Fibroblast of lung (primary cell): ENCODE results near the gene KDM4D. TPM values are rescaled to one million over a fixed set of nuclear protein-coding genes. Genes with fewer than 3 reads are reported as not detected.

Experiments used
- DNase-seq, 2 donors: peaks; one replicate each; pipeline versions ENCODE4 v3.0.0 to v3.0.0-alpha.2; 2010; ENCODE audit warnings: low read depth in 2 of 2
- H2AFZ ChIP-seq: 2 replicates; pipeline ENCODE4 v1.5.1; 2012; ENCODE audit warnings: low read length, control low read depth, inconsistent platforms
- H3K27ac ChIP-seq: 2 replicates; pipeline ENCODE4 v1.5.1; 2011; ENCODE audit warnings: low read length, control low read depth; ENCODE audit not compliant: insufficient read depth
- H3K27me3 ChIP-seq: 2 replicates; pipeline ENCODE4 v1.5.1; 2011; ENCODE audit warnings: mild to moderate bottlenecking, low read length; ENCODE audit not compliant: control insufficient read depth, insufficient read depth
- H3K36me3 ChIP-seq: 2 replicates; pipeline ENCODE4 v1.5.1; 2011; ENCODE audit warnings: low read length; ENCODE audit not compliant: control insufficient read depth, insufficient read depth
- H3K4me1 ChIP-seq: 2 replicates; pipeline ENCODE4 v1.5.1; 2011; ENCODE audit warnings: low read length; ENCODE audit not compliant: control insufficient read depth, insufficient read depth; ENCODE audit errors: extremely low read depth
- H3K4me2 ChIP-seq: 2 replicates; pipeline ENCODE4 v1.5.1; 2011; ENCODE audit warnings: low read length, control low read depth; ENCODE audit not compliant: insufficient read depth; ENCODE audit errors: extremely low read depth
- H3K4me3 ChIP-seq, 4 experiments: fragments of 200-600 bp in 1 of 4; sonication (generic) in 1 of 4; replicated peaks in 1 of 4; 2 replicates each; pipeline ENCODE4 v1.5.1; 2011 to 2016; ENCODE audit warnings: low read length in 4 of 4, low read depth in 3 of 4, mild to moderate bottlenecking in 3 of 4, control low read depth in 2 of 4, inconsistent platforms in 1 of 4, mixed read lengths in 1 of 4; ENCODE audit not compliant: insufficient read depth in 1 of 4; ENCODE audit errors: control extremely low read depth in 1 of 4
- H3K79me2 ChIP-seq: 2 replicates; pipeline ENCODE4 v1.5.1; 2012; ENCODE audit warnings: mild to moderate bottlenecking, low read length, inconsistent platforms; ENCODE audit not compliant: control insufficient read depth, insufficient read depth
- H3K9ac ChIP-seq: 2 replicates; pipeline ENCODE4 v1.5.1; 2011; ENCODE audit warnings: mild to moderate bottlenecking, low read length, control low read depth; ENCODE audit not compliant: insufficient read depth
- H3K9me3 ChIP-seq: 2 replicates; pipeline ENCODE4 v1.5.1; 2012; ENCODE audit warnings: low read depth, low read length; ENCODE audit not compliant: control insufficient read depth, insufficient read depth
- H4K20me1 ChIP-seq: 2 replicates; pipeline ENCODE4 v1.5.1; 2011; ENCODE audit warnings: low read length; ENCODE audit not compliant: control insufficient read depth, insufficient read depth; ENCODE audit errors: extremely low read depth
- CTCF ChIP-seq, 2 donors: IDR thresholded peaks in 1 of 2; conservative IDR thresholded peaks in 1 of 2; 1 replicate in 1 of 2; 2 replicates in 1 of 2; pipeline ENCODE4 v1.5.1; 2011 to 2012; ENCODE audit warnings: low read length in 2 of 2, control low read depth in 1 of 2, inconsistent platforms in 1 of 2, low read depth in 1 of 2, mild to moderate bottlenecking in 1 of 2
- EZH2 ChIP-seq: IDR thresholded peaks from 2 replicates; pipeline ENCODE4 v1.5.1; 2012; ENCODE audit warnings: low read length, control low read depth, mild to moderate bottlenecking; ENCODE audit errors: missing control alignments
- polyA plus RNA-seq, 2 donors: library from polyadenylated mRNA; depleted of rRNA in 1 of 2; stranded (reverse) in 1 of 2; unstranded in 1 of 2; fragments of >200 nt; gene quantifications; 2 replicates each; pipeline ENCODE4 v1.2.1, GENCODE V29; 2011 to 2012; ENCODE audit warnings: missing spikeins in 1 of 2
- total RNA-seq: library from RNA; depleted of rRNA; stranded (reverse); fragments of >200 nt; gene quantifications from 2 replicates; pipeline ENCODE4 v1.2.1, GENCODE V29; 2014

The KDM4D gene
- total and polyA plus RNA-seq, 2 donors (not counting 1 experiment from before 2014, with no cell fraction given) = 0.50 to 0.94 TPM

- Histone ChIP-seq H2AFZ (no peak overlapping the region), H3K36me3 (peaks cover 11% of the 10 kb centered on the region), H4K20me1 (no peaks in the 10 kb centered on the region), H3K9me3 (no peaks in the 10 kb centered on the region), H3K4me1 (peaks cover 7% of the 10 kb centered on the region), H3K4me3 (no peak overlapping the region), H3K9ac (no peak overlapping the region), H3K27ac (peak overlapping the region; percentile 39), H3K4me2 (no peak overlapping the region), H3K79me2 (peaks cover 18% of the 10 kb centered on the region), H3K27me3 (no peaks in the 10 kb centered on the region)
- peak; percentile 30 to 66 for DNase-seq
- no peak for TF ChIP-seq EZH2
- peak; percentile 47 to 64 for TF ChIP-seq CTCF (conservative IDR thresholded peaks at IDR 0.05 in 1 of 2, IDR thresholded peaks at IDR 0.05 in 1 of 2; ENCODE audit: low read depth in 1 of 2, low read length in 2 of 2)
These were observed 5.1 kb upstream of the KDM4D start for GRCh38 chr11:94968334-94968958.

DNA sequence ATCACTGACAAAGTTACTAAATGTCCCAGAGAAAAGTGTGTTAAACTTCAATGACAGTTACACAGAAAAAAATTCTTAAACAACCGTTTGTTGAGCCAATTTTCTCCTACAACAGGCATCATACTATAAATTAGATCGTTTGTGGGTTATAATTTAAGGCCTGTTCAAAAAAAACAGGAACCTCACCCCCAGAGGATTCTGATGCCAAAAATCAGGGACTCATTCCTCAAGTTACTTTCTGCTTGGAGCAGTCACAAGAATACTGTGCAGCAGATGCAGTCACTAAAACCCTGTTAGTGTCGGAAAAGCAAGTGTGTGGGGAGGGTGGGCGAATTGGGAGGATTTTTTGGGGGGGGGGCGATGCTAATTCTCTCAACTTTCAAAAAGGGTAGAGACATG, 810 bp upstream of the KDM4D start:
- peak overlapping the region; percentile 92 for H3K9ac ChIP-seq
- no peak overlapping the region for H2AFZ ChIP-seq
- peak overlapping the region; percentile 87 for H3K27ac ChIP-seq
- no peak for TF ChIP-seq EZH2
- DNase-seq = no peak
- H3K4me1 ChIP-seq = peaks cover 7% of the 10 kb centered on the region
- H3K4me2 ChIP-seq = peak overlapping the region; percentile 86
- no peaks in the 10 kb centered on the region for H3K27me3 ChIP-seq
- peaks cover 4% of the 10 kb centered on the region for H3K36me3 ChIP-seq
- H3K9me3 ChIP-seq = no peaks in the 10 kb centered on the region
- H3K79me2 ChIP-seq = peaks cover 18% of the 10 kb centered on the region
- H4K20me1 ChIP-seq = no peaks in the 10 kb centered on the region
- H3K4me3 ChIP-seq = peak overlapping the region; percentile 78 to 92 (median 83)

DNA sequence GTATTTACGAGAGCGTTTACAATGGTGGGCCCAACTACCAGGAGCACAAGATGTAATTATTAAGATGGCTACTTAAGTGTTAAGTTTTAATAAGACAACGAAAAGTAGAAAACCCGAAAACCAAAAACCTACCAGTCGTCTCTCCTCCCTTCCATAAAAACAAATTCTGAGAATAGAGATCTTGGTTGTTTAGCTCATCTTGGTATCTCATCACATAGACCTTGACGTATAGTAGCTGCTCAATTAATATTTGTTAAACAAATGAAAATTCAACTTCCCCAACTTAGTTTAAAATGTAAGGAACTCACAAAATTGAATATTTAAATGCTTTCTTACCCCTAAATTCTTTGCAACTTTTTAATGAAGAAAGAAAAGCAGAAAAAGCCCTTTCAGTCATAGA, 669 bp downstream of the KDM4D start:
- no peak overlapping the region for H3K27ac ChIP-seq

More for the DNA sequence above, 669 bp downstream of the KDM4D start:
- DNase-seq = no peak
- Histone ChIP-seq H3K27me3 (no peaks in the 10 kb centered on the region), H3K4me2 (peak overlapping the region; percentile 79), H3K79me2 (peaks cover 18% of the 10 kb centered on the region), H2AFZ (peak overlapping the region; percentile 81), H3K9me3 (no peaks in the 10 kb centered on the region), H3K9ac (no peak overlapping the region), H3K4me3 (peak overlapping the region; percentile 78 to 92 (median 83)), H4K20me1 (no peaks in the 10 kb centered on the region), H3K4me1 (peaks cover 4% of the 10 kb centered on the region), H3K36me3 (peaks cover 4% of the 10 kb centered on the region)
- no peak for TF ChIP-seq CTCF (conservative IDR thresholded peaks at IDR 0.05 in 1 of 2, IDR thresholded peaks at IDR 0.05 in 1 of 2; ENCODE audit: low read depth in 1 of 2, low read length in 2 of 2)
- TF ChIP-seq EZH2 = no peak
